Spleen (tissue), 11 donors: ENCODE measurements around the gene MTMR3. TPM values are rescaled to one million over a fixed set of nuclear protein-coding genes. Genes with fewer than 3 reads are reported as not detected.

Experiments
- DNase-seq: peaks from one replicate; pipeline ENCODE4 v3.0.0-alpha.2; 2020
- H3K27ac ChIP-seq, 8 donors: fragments of 200-600 bp; sonication (generic) in 7 of 8; 1 replicate in 4 of 8; 2 replicates in 4 of 8; pipeline versions ENCODE4 v1.5.0 to v1.8.0; 2016 to 2021; ENCODE audit warnings: inconsistent platforms in 4 of 8, mild to moderate bottlenecking in 4 of 8, moderate library complexity in 1 of 8
- H3K27me3 ChIP-seq, 7 donors: fragments of 200-600 bp; sonication (generic) in 6 of 7; replicated peaks in 1 of 7; 1 replicate in 4 of 7; 2 replicates in 3 of 7; pipeline versions ENCODE4 v1.5.0 to v1.8.0; 2016 to 2021; ENCODE audit warnings: inconsistent platforms in 3 of 7, mild to moderate bottlenecking in 1 of 7
- H3K36me3 ChIP-seq, 6 donors: fragments of 200-600 bp; sonication (generic) in 5 of 6; 1 replicate in 4 of 6; 2 replicates in 2 of 6; pipeline versions ENCODE4 v1.5.0 to v1.8.0; 2016 to 2021; ENCODE audit warnings: inconsistent platforms in 2 of 6
- H3K4me1 ChIP-seq, 6 donors: fragments of 200-600 bp; sonication (generic) in 5 of 6; 1 replicate in 3 of 6; 2 replicates in 3 of 6; pipeline versions ENCODE4 v1.5.0 to v1.8.0; 2016 to 2021; ENCODE audit warnings: inconsistent platforms in 3 of 6
- H3K4me3 ChIP-seq, 8 donors: fragments of 200-600 bp; sonication (generic) in 7 of 8; 1 replicate in 4 of 8; 2 replicates in 4 of 8; pipeline versions ENCODE4 v1.5.0 to v1.8.0; 2016 to 2021; ENCODE audit warnings: inconsistent platforms in 4 of 8, mild to moderate bottlenecking in 4 of 8, moderate library complexity in 2 of 8
- H3K9me3 ChIP-seq, 8 donors: fragments of 200-600 bp; sonication (generic) in 7 of 8; 1 replicate in 4 of 8; 2 replicates in 4 of 8; pipeline versions ENCODE4 v1.5.0 to v1.8.0; 2016 to 2021; ENCODE audit warnings: inconsistent platforms in 4 of 8
- CTCF ChIP-seq, 11 experiments: fragments of 200-600 bp in 7 of 11; fragments of 450-650 bp in 4 of 11; sonication (generic) in 4 of 11; IDR thresholded peaks in 8 of 11; conservative IDR thresholded peaks in 3 of 11; 1 replicate in 7 of 11; 2 replicates in 4 of 11; pipeline versions ENCODE4 v1.4.0 to v1.8.0; 2016 to 2021; ENCODE audit warnings: antibody characterized with exemption in 11 of 11, inconsistent platforms in 4 of 11, mild to moderate bottlenecking in 1 of 11
- POLR2A ChIP-seq, 3 donors: fragments of 450-650 bp; IDR thresholded peaks; one replicate each; pipeline ENCODE4 v1.5.1; 2017; ENCODE audit warnings: antibody characterized with exemption in 3 of 3, mild to moderate bottlenecking in 1 of 3
- POLR2AphosphoS5 ChIP-seq, 3 donors: sonication (generic); formaldehyde crosslinking; IDR thresholded peaks; one replicate each; pipeline ENCODE4 v1.5.1; 2017; ENCODE audit warnings: antibody characterized with exemption in 3 of 3
- WGBS, 5 donors: extraction: QIAGEN DNeasy Blood & Tissue Kit in 3 of 5; methylation state at CpG; one replicate each; pipeline versions ENCODE4 v1.1.5 to v1.1.7; 2013 to 2018; 5-methylcytosine and 5-hydroxymethylcytosine counted together
- intact Hi-C: fragments of 100-400 bp; cut with DNase I; formaldehyde crosslinking; loops from one replicate; pipeline ENCODE4 v1.15.0; 2023; ENCODE audit warnings: low total_unique reads
- polyA plus RNA-seq, 3 donors: library from polyadenylated mRNA; stranded (reverse); fragments of 200-250 nt; gene quantifications; one replicate each; pipeline ENCODE4 v1.2.1, GENCODE V29; 2013
- total RNA-seq, 7 donors: library from RNA; depleted of rRNA in 3 of 7; stranded (reverse); fragments of >200 nt in 3 of 7; fragmentation: NEBNext Ultra II Directional in 4 of 7; extraction: Animal tissue kit (Norgen Biotek cat#: 25700) in 4 of 7; gene quantifications; one replicate each; pipeline versions ENCODE4 v1.1.0 to v1.2.1, GENCODE V29; 2016 to 2021
- donor health status: healthy with polysubstance abuse.
- donor health status: DM: no; HTN: no; CAD: no; lungs with moderate emphysema.
- donor health status: DM: no; HTN: no; CAD: no.
- donor health status: Bipolar disorder and iron deficiency.
- donor health status: healthy.
- donor health status: DM: no; HTN: no; CAD: no.
- donor health status: DM: yes; HTN: yes; CAD: no.

Gene MTMR3
- total and polyA plus RNA-seq, 10 donors = 5.3 to 137 (median 76.2) TPM

DNA sequence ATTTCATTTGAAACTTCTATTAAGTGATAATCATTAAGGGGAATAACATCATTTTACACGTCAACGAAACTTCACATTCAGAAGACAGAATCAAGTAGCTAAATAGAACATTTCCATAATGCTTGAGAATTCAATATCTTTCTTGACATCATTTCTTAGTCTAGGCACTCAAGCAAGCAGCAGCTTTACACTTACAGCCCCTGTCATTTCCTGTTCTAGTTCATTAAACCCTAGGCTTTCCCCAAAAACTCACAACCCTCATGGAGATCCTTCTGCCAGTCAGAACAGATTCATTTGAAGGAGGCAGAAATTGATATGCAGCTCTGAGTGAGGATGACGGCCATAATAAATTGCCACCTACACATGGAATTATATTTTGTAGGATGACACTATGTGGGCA, 192.0 kb downstream of the MTMR3 start:
- H3K27me3 ChIP-seq = peaks cover 0 to 22% (median 6%) of the 10 kb centered on the region in 7 donors
- no peaks in the 10 kb centered on the region for H3K9me3 ChIP-seq
- TF ChIP-seq CTCF (IDR thresholded peaks at IDR 0.05 in 8 of 11, conservative IDR thresholded peaks at IDR 0.05 in 3 of 11) (no peak), POLR2AphosphoS5 (IDR thresholded peaks at IDR 0.05) (no peak), POLR2A (IDR thresholded peaks at IDR 0.05) (no peak)
- WGBS, 5 donors = 77 to 93% (median 88%) methylated on average over 3 of the region's 3 CpGs
- H3K36me3 ChIP-seq = no peaks in the 10 kb centered on the region
- no peak for DNase-seq
- H3K4me1 ChIP-seq = peaks cover 0 to 5% (median 3%) of the 10 kb centered on the region in 6 donors
- H3K4me3 ChIP-seq = no peak overlapping the region
- no peak overlapping the region for H3K27ac ChIP-seq
- intact Hi-C loops = no loop called here

DNA sequence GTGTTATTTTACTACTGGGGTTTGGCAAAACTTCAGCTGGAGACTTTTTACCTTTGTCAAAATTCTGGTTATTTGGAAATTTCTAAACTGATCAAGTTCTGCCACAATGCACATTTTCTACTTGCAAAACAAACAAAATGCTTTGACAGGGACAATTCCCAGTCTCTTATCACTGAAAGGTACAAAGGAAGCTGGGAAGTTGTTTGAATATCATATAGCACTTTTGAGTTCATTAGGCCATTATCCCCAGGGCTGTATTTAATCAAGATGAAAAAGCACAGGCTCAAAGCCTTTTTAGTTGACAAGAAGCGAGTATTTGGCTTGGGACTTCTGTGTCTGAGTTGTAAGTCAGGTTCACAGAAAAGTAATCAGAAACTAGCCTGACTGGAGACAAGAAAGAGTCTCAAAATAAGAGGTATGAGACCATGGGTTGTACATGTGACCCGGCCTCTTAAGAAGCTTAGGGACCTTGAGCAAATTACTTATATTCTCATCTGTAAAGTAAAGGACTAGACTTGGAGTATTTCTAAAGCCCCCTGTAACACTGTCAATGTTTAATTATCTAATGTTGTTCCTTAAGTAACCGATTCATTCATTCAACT, 194.4 kb downstream of the MTMR3 start:
- H3K4me3 ChIP-seq = no peak overlapping the region
- TF ChIP-seq CTCF (IDR thresholded peaks at IDR 0.05 in 8 of 11, conservative IDR thresholded peaks at IDR 0.05 in 3 of 11) (no peak), POLR2A (IDR thresholded peaks at IDR 0.05) (no peak), POLR2AphosphoS5 (IDR thresholded peaks at IDR 0.05) (no peak)
- peaks cover 0 to 27% (median 15%) of the 10 kb centered on the region in 7 donors for H3K27me3 ChIP-seq
- WGBS, 5 donors = 86 to 94% (median 88%) methylated on average over 3 of the region's 3 CpGs
- intact Hi-C loops = no loop called here
- no peak for DNase-seq
- H3K9me3 ChIP-seq = no peaks in the 10 kb centered on the region
- H3K36me3 ChIP-seq = no peaks in the 10 kb centered on the region
- H3K4me1 ChIP-seq = peaks cover 0 to 9% (median 7%) of the 10 kb centered on the region in 6 donors
- no peak overlapping the region for H3K27ac ChIP-seq

- Histone ChIP-seq H3K36me3 (no peaks in the 10 kb centered on the region), H3K9me3 (peaks cover 0 to under 1% (median 0%) of the 10 kb centered on the region in 8 donors), H3K27me3 (peaks cover 0 to 27% (median 15%) of the 10 kb centered on the region in 7 donors), H3K4me3 (no peak overlapping the region), H3K4me1 (peaks cover 0 to 9% (median 7%) of the 10 kb centered on the region in 6 donors), H3K27ac (no peak overlapping the region)
- WGBS, 5 donors = 65 to 74% (median 72%) methylated on average over 10 of the region's 10 CpGs
- no peak for DNase-seq
- intact Hi-C loops = no loop called here
- no peak for TF ChIP-seq CTCF (IDR thresholded peaks at IDR 0.05 in 8 of 11, conservative IDR thresholded peaks at IDR 0.05 in 3 of 11)
- no peak for TF ChIP-seq POLR2AphosphoS5 (IDR thresholded peaks at IDR 0.05)
- TF ChIP-seq POLR2A (IDR thresholded peaks at IDR 0.05) = no peak
Measured at GRCh38 chr22:30078320-30079311, 195.6 kb downstream of the MTMR3 start.
